Ramos (cell line): ENCODE measurements around the gene ADISSP.

Source experiments
- in situ Hi-C: fragments of 300-500 bp; cut with MboI; formaldehyde crosslinking; loops from one replicate; pipeline ENCODE4 v1.14.3; 2022; ENCODE audit warnings: low sequenced_read_pairs; ENCODE audit not compliant: unreplicated experiment

The ADISSP gene

GRCh38 chr20:3783068-3783489, 15.5 kb upstream of the ADISSP start:
- in situ Hi-C loops, result loop anchor here (10.0 kb wide), 1 partner anchor 292 kb away; no protein-coding TSS in a partner anchor

GRCh38 chr20:3782597-3782996, 15.0 kb upstream of the ADISSP start:
- in situ Hi-C loops, result loop anchor here (10.0 kb wide), 1 partner anchor 292 kb away; no protein-coding TSS in a partner anchor

- in situ Hi-C loops, result loop anchor here (10.0 kb wide), 1 partner anchor 293 kb away; no protein-coding TSS in a partner anchor
These were observed 13.8 kb upstream of the ADISSP start, which contains the start of gene SPEF1 for GRCh38 chr20:3781153-3781910. TSS of gene SPEF1 (minus strand) at chr20:3781448. CDS start at chr20:3781287, 161 bp downstream.

- in situ Hi-C loops, result no loop called here
These were observed 11.4 kb upstream of the ADISSP start for GRCh38 chr20:3778976-3779375.

- in situ Hi-C loops, result no loop called here
These were observed 10.4 kb upstream of the ADISSP start for GRCh38 chr20:3777716-3778629.

GRCh38 chr20:3777381-3777715, 9.8 kb upstream of the ADISSP start:
- in situ Hi-C loops, result no loop called here

GRCh38 chr20:3775457-3776108, 8.0 kb upstream of the ADISSP start:
- in situ Hi-C loops, result no loop called here

- in situ Hi-C loops, result no loop called here
These were observed 4.1 kb upstream of the ADISSP start for GRCh38 chr20:3771552-3772058.

- in situ Hi-C loops, result no loop called here
These were observed 983 bp upstream of the ADISSP start for GRCh38 chr20:3768342-3769130.

- in situ Hi-C loops, result no loop called here
These were observed 485 bp downstream of the ADISSP start for GRCh38 chr20:3767110-3767426.

GRCh38 chr20:3766422-3767109, 987 bp downstream of the ADISSP start:
- in situ Hi-C loops, result no loop called here

GRCh38 chr20:3765171-3765882, 2.2 kb downstream of the ADISSP start:
- in situ Hi-C loops, result no loop called here

- in situ Hi-C loops, result no loop called here
These were observed 2.9 kb downstream of the ADISSP start for GRCh38 chr20:3764659-3765058.

GRCh38 chr20:3763671-3764601, 3.6 kb downstream of the ADISSP start:
- in situ Hi-C loops, result no loop called here

- in situ Hi-C loops, result no loop called here
These were observed 6.8 kb downstream of the ADISSP start for GRCh38 chr20:3760655-3761348.

- in situ Hi-C loops, result no loop called here
These were observed 7.7 kb downstream of the ADISSP start for GRCh38 chr20:3759884-3760283.

- in situ Hi-C loops, result no loop called here
These were observed 8.2 kb downstream of the ADISSP start for GRCh38 chr20:3759316-3759823.
